NCI-H524 (cell line): Measurements from ENCODE around the gene EEF1A2.

Experiments used
- DNase-seq, 2 experiments: peaks; one replicate each; lab custom pipeline; 2025; lab: John Stamatoyannopoulos, UW

The EEF1A2 gene

DNA sequence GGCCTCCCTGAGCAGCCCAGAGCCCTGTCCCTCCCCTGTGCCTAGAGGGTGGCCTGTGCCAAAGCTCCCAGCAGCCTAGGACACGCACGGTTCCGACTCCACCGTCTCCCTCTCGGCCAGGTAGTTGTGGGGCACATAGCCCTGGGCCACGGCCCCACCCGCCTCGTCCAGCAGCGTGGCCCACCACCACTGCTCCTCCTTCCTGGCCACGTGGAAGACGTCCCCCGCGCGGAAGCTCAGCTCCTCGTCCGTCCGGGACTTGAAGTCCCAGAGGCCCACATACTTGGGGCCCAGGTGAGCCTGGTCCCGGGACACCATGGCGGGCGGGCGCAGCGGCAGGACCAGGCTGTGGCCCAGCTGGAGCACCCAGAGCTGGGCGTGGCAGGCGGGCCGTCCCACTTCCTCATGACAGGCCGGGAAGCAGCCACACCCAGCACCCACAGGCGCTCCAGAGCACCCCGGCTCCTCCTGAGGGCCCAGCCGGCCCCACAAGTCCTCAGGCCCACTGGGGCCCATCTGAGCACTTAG is 38.2 kb upstream of the EEF1A2 start, which contains the start of gene PTK6:
TSS of gene PTK6 (minus strand) at position 380 of the 528 bp plus-strand sequence. CDS start at position 318, 62 bp downstream.
- no peak for DNase-seq

DNA sequence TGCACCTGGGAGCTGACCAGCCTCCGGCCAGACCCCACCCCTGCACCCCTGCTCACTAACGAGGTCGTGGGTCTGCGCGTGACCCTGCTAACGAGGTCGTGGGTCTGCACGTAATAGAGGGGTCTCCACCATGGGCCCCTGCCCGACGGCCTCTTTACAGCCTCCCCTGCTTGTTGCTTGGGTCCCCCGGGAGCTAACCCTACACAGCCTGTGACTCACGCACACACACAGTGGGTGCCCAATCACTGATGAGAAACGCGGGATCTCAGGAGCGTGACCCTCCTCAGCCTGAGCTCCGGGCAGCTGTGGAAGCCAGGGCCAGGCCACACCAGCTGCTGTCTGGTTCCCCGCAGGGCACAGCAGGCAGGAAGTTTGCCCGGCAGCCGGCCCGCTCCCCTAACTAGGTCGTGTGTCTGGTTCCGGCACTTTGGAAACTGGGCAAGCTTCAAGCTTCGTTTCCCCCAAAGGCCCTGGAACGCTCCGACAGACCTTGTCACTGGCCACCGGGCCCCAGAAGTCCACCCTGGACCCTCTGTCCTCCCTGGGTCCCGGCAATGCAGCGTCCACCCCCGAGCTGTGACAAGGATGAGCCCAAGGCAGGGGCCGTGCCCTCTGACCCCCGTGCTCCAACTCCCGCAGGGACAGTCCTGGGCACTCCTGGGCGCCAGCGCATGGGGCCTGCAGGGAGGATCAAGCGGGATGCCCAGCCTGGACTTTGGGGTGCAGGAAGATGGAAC is 37.5 kb upstream of the EEF1A2 start:
- DNase-seq: no peak

- DNase-seq: no peak
Observed at GRCh38 chr20:63534831-63535651, 36.2 kb upstream of the EEF1A2 start.

DNA sequence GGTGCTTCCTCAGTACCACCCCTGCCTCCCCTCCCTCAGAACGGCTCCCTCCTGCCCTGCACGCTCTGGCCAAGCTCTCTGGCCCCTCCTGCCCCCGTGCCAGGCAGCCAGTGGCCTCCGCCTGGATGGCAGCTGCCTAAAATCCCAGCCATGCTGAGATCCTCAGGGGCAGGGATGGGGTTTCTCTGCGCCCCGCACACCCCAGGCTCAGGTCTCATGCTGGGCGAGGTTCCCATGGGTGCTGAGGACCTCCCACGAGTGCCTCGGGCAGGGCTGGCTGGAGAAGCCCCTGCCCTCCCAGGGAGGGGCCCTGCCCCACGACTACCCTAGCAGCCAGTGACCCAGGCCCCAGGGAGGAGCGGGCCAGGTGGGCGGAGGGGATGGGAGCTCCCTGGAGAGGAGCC is 35.5 kb upstream of the EEF1A2 start:
- DNase-seq: no peak

GRCh38 chr20:63533871-63534393 is 35.0 kb upstream of the EEF1A2 start:
- no peak for DNase-seq

GRCh38 chr20:63533388-63533787 is 34.5 kb upstream of the EEF1A2 start:
- DNase-seq: no peak

- no peak for DNase-seq
Observed at GRCh38 chr20:63532449-63532971, 33.6 kb upstream of the EEF1A2 start.

- no peak for DNase-seq
Observed at GRCh38 chr20:63531686-63532448, 33.0 kb upstream of the EEF1A2 start.

GRCh38 chr20:63530788-63531160 is 31.9 kb upstream of the EEF1A2 start:
- no peak for DNase-seq

GRCh38 chr20:63529861-63530787 is 31.2 kb upstream of the EEF1A2 start:
- DNase-seq: no peak

DNA sequence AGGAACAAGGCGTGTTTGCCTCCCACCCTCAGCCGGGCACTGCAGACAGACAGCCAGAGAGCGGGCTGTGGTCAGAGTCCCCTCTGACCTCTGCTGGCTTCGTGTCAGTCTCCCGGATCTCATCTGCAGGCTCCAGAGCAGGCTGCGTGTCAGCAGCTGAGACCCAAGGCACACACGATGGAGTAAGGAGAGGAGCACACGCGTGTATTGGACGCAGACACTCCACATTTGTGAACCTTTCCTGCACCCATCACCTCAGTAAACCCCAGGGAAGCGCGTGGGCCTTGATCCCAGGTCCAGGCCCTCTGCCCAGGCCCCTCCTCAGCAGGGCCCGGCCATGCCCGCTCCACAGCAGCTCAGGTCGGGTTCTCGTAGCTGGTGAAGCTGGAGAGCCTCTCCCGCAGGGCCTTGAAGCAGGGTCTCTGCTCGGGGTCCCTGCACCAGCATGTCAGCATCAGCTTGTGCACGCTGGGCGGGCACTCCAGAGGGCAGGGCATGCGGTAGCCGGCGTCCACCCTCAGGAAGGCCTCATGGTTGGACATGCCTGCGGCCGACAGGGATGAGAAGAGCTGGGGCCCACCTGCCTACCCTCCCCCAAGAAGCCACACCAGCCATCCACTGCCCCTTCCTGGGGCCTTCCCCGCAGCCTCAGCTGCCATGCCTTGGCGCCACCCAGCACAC is 30.4 kb upstream of the EEF1A2 start:
- DNase-seq: no peak

DNA sequence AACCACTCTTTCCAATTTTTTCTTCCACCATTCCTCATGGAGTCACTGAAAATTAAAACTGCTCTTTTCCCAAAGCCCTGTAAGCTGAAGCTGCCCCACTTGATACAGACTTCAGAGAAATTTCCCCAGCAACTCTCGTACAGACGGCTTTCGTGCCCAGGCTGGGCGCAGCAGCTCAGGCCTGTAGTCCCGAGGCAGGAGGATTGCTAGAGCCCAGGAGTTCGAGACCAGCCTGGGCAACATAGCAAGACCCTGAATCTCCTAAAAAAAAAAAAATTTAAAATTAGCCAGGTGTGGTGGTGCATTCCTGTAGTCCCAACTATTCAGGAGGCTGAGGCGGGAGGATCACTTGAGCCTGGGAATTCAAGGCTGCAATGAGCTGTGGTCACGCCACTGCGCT is 28.3 kb upstream of the EEF1A2 start:
- no peak for DNase-seq

- no peak for DNase-seq
Observed at GRCh38 chr20:63525971-63526370, 27.1 kb upstream of the EEF1A2 start.

GRCh38 chr20:63525185-63525584 is 26.3 kb upstream of the EEF1A2 start:
- DNase-seq: no peak

DNA sequence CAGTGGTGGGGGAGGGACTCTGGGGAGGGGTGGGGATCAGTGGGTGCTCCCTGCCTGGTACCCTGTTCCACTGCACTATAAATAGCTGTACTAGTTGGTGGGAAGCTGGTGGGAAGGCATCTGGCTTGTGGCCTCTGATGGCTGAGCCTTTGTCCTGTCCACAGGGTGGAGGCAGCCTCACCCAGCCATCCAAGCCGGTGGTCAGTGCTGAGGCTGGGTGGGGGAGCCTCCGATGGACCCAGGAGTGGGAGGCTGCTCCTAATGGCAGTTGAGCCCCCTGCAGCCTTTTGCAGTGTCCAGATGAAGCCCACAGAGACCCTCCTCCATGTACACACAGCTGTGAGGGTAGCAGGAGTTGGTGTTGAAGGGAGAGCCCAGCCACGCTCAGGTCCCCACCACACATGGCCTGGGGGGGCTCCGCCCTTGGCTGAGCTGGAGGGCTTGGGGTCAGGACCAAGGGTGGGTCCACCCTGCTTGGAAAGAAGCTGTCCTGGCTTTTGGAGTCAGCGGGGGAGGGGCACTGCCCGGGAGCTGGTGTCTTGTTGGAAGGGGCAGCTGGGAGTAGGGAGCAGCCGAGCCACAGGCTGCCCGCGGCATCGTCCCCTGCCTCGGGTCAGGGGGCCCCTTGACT is 24.2 kb upstream of the EEF1A2 start:
- no peak for DNase-seq

GRCh38 chr20:63522091-63522868 is 23.4 kb upstream of the EEF1A2 start:
- no peak for DNase-seq

GRCh38 chr20:63521602-63522001 is 22.7 kb upstream of the EEF1A2 start:
- DNase-seq: no peak

DNA sequence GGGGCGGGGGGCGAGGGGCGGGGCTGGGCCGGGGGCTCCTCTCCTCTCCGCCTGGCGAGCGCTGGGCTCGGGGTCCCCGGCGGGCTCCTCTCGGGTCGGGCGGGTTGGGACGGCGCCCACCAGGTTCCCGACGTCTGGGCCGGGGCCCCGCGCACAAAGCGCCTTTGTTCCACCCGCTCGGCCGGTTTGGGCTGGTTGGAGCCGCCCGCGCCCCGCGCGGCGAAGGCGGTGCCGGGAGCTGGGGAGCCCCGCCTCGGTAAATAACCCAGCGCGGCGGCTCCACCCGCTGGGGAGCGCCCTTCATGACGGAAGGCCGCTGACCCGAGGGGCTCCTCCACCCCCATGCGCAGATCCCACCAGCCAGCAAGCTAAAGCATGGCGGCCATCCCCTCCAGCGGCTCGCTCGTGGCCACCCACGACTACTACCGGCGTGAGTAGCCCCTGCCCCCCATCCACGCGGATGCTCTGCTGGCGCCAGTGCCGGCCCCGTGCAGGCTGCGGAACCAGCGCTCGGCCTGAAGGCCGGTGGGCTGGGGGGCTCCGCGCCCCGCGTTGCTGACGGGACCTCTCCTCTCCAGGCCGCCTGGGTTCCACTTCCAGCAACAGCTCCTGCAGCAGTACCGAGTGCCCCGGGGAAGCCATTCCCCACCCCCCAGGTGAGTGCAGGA is 22.2 kb upstream of the EEF1A2 start:
- DNase-seq: no peak
